Stimulated activated memory B cell treated with anti-CD40 and anti-IgM and Interleukin-4, amounts not matched to agents 10 μg/mL and 1 μg/mL and 100 μg/mL, for 72 hours (primary cell): ENCODE results near the gene EFR3B.
A peak's percentile ranks its signal among the peaks of the same experiment; 100 is the strongest.

Experiments used
- ATAC-seq: fragments of 150-1000 bp; cut with Tn5 transposase; 2 replicates; pipeline ENCODE4 v1.10.0; 2021
- H3K27ac Mint-ChIP-seq: one replicate; pipeline ENCODE4 v1.8.0; 2022; ENCODE audit warnings: mild to moderate bottlenecking, mixed read lengths
- H3K27me3 Mint-ChIP-seq: one replicate; pipeline ENCODE4 v1.8.0; 2022; ENCODE audit warnings: mixed read lengths
- H3K36me3 Mint-ChIP-seq: one replicate; pipeline ENCODE4 v1.8.0; 2022; ENCODE audit warnings: mixed read lengths
- H3K4me1 Mint-ChIP-seq: one replicate; pipeline ENCODE4 v1.8.0; 2022; ENCODE audit warnings: mixed read lengths
- H3K4me3 Mint-ChIP-seq: one replicate; pipeline ENCODE4 v1.8.0; 2022; ENCODE audit warnings: mild to moderate bottlenecking, moderate library complexity, mixed read lengths
- H3K9me3 Mint-ChIP-seq: one replicate; pipeline ENCODE4 v1.8.0; 2022; ENCODE audit warnings: mixed read lengths

Gene EFR3B

GRCh38 chr2:25050128-25050527 lies 8.3 kb downstream of the EFR3B start:
- H3K27ac Mint-ChIP-seq, result no peak overlapping the region
- H3K4me1 Mint-ChIP-seq, result peaks cover 3% of the 10 kb centered on the region
- peaks cover 49% of the 10 kb centered on the region for H3K27me3 Mint-ChIP-seq

GRCh38 chr2:25053041-25053440 lies 11.2 kb downstream of the EFR3B start:
- no peaks in the 10 kb centered on the region for H3K9me3 Mint-ChIP-seq
- no peak overlapping the region for H3K27ac Mint-ChIP-seq
- peaks cover 45% of the 10 kb centered on the region for H3K27me3 Mint-ChIP-seq
- no peak overlapping the region for H3K4me3 Mint-ChIP-seq
- no peaks in the 10 kb centered on the region for H3K4me1 Mint-ChIP-seq
- H3K36me3 Mint-ChIP-seq, result no peaks in the 10 kb centered on the region
- no peak for ATAC-seq

More at GRCh38 chr2:25050128-25050527, 8.3 kb downstream of the EFR3B start:
- H3K36me3 Mint-ChIP-seq, result no peaks in the 10 kb centered on the region
- ATAC-seq, result no peak
- no peaks in the 10 kb centered on the region for H3K9me3 Mint-ChIP-seq
- H3K4me3 Mint-ChIP-seq, result no peak overlapping the region

DNA sequence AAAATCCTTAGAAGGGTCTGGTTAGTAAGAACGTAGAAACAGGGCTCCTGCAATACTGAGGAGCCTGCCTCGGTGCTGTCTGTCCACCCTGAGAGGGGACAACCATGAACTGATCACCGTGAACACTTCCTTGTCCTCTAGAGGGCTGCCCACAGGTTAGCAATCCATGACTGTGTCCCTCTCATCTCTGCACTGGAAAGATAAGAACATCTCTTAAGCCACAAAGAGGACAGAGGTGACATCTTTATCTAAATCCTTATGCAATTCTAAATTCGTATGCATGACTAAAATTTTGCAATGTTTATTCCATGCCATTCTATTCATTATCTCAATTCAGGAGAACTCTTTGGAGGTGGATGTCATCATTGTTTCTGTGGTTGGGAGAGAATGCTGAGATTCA lies 12.8 kb downstream of the EFR3B start:
- no peak overlapping the region for H3K27ac Mint-ChIP-seq
- peaks cover 34% of the 10 kb centered on the region for H3K27me3 Mint-ChIP-seq
- ATAC-seq, result no peak
- no peaks in the 10 kb centered on the region for H3K36me3 Mint-ChIP-seq
- no peaks in the 10 kb centered on the region for H3K9me3 Mint-ChIP-seq
- H3K4me3 Mint-ChIP-seq, result no peak overlapping the region
- H3K4me1 Mint-ChIP-seq, result no peaks in the 10 kb centered on the region

DNA sequence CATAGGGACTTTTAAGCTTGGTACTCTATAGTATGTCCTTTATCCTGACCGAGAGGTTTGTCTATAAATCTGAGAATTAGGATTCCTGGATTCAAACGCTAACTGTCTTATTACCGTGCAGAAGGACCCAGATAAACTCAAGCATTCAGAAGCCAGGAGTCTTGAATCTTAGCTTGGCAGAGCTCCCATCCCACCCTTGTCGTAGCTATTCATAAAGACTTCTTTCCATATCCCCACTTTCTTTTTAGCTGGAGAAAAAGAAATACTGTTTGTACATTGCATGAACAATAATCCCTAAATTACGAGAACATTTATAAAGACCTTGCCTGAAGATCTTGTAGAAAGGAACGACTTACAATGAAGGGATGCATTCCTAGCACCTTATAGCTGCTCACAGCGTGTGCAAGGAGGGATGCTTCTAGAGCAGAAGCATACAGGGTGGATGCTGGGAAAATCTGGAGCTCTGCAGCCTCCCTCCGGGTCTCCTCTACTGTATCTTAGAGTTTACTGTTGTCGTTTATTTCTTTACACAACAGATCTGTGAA lies 13.6 kb downstream of the EFR3B start:
- no peak for ATAC-seq
- Mint-ChIP-seq H3K4me3 (no peak overlapping the region), H3K4me1 (no peaks in the 10 kb centered on the region), H3K27me3 (peaks cover 31% of the 10 kb centered on the region), H3K27ac (no peak overlapping the region), H3K36me3 (no peaks in the 10 kb centered on the region), H3K9me3 (no peaks in the 10 kb centered on the region)

- Mint-ChIP-seq H3K36me3 (no peaks in the 10 kb centered on the region), H3K9me3 (no peaks in the 10 kb centered on the region), H3K27me3 (peaks cover 28% of the 10 kb centered on the region), H3K4me3 (no peak overlapping the region), H3K27ac (no peak overlapping the region), H3K4me1 (no peaks in the 10 kb centered on the region)
- ATAC-seq, result no peak
Observed at GRCh38 chr2:25056098-25056821, 14.4 kb downstream of the EFR3B start.

DNA sequence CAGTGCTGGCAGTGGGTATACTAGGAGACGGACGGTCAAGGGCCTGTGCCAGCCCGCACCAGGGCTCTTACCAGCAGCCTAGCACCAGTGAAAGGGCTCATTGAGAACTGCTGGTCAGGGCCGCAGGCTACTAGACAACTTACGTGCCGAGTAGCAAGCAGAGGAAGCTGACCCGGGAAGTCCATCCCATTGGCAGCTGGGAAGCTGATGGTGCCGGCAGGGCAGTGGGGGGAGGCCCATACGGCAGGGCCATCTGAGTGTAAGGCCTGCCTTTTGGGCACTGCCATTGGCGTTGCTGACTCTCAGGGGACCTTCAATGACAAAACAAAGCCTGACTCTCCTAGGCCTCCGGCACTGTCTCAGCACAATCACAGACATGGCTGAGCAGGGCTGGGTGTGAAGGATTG lies 20.6 kb downstream of the EFR3B start:
- H3K27me3 Mint-ChIP-seq, result peaks cover 3% of the 10 kb centered on the region
- no peak overlapping the region for H3K4me3 Mint-ChIP-seq
- H3K36me3 Mint-ChIP-seq, result peaks cover 9% of the 10 kb centered on the region
- ATAC-seq, result no peak
- peaks cover 12% of the 10 kb centered on the region for H3K9me3 Mint-ChIP-seq
- peaks cover 10% of the 10 kb centered on the region for H3K4me1 Mint-ChIP-seq
- no peak overlapping the region for H3K27ac Mint-ChIP-seq

- Mint-ChIP-seq H3K4me1 (peaks cover 10% of the 10 kb centered on the region), H3K27ac (peak overlapping the region; percentile 8), H3K27me3 (no peaks in the 10 kb centered on the region), H3K36me3 (peaks cover 9% of the 10 kb centered on the region), H3K4me3 (no peak overlapping the region), H3K9me3 (peaks cover 12% of the 10 kb centered on the region)
- no peak for ATAC-seq
Observed at GRCh38 chr2:25063876-25064660, 22.2 kb downstream of the EFR3B start.

DNA sequence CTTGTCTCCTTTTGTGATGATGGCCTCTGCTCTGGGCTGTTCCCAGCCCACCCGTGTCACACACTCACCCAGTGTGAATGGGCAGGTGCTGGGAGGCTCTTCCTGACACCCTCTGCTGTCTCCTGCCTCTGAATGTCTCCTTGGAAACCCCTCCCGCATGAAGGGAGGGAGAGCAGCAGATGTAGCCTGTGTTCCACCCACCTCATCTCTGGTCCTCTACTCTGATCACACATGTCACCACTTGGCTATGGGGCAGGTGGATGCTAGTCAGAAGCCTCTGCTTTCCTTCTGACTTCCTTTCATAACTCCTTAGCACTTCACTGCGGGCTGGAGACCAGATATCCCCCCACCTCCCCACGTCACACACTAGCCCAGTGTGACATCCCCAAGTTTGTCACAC lies 23.9 kb downstream of the EFR3B start:
- peaks cover 12% of the 10 kb centered on the region for H3K9me3 Mint-ChIP-seq
- H3K4me3 Mint-ChIP-seq, result no peak overlapping the region
- no peak for ATAC-seq
- H3K27me3 Mint-ChIP-seq, result no peaks in the 10 kb centered on the region
- no peak overlapping the region for H3K27ac Mint-ChIP-seq
- peaks cover 9% of the 10 kb centered on the region for H3K36me3 Mint-ChIP-seq
- peaks cover 10% of the 10 kb centered on the region for H3K4me1 Mint-ChIP-seq

DNA sequence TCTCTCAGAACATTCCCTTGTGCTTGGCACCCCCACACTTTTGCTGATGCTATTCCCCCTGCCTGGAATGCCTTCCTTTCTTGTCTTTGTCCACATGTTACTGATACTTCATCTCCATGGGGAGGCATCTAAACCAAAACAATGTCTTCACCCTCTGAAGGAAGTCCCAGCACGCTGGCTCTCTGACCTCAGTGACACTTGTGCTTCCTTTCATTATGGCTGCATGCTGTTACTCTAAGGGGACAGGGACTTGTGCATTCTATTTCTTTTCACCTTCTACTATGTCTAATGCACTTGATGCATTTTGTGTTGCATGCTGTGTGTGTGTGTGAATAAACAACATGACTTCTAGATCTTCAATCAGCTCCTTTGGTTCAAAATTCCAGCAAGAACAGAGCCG lies 24.6 kb downstream of the EFR3B start:
- H3K4me3 Mint-ChIP-seq, result no peak overlapping the region
- no peak for ATAC-seq
- H3K27me3 Mint-ChIP-seq, result no peaks in the 10 kb centered on the region
- no peak overlapping the region for H3K27ac Mint-ChIP-seq
- peaks cover 9% of the 10 kb centered on the region for H3K36me3 Mint-ChIP-seq
- peaks cover 12% of the 10 kb centered on the region for H3K9me3 Mint-ChIP-seq
- peaks cover 10% of the 10 kb centered on the region for H3K4me1 Mint-ChIP-seq

DNA sequence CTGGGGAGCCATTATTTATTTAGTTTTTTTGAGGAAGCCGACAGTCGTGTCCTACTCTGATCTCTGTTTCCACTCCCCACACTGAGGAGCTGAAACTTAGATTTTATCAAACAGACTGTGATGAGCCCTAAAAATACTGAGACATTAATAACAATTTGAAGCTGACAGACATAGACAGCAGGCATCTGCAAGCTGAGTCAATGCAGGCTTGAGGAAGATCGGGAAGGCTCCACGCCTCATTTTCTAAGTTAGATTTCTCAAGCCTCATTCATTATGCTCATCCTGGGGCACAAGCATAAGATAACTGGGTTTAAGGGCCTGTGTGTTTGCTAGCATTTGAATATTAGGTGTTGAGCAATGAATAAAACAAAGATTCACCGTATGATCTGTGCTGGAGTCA lies 26.3 kb downstream of the EFR3B start:
- H3K4me3 Mint-ChIP-seq, result no peak overlapping the region
- no peaks in the 10 kb centered on the region for H3K27me3 Mint-ChIP-seq
- H3K27ac Mint-ChIP-seq, result no peak overlapping the region
- H3K4me1 Mint-ChIP-seq, result peaks cover 10% of the 10 kb centered on the region
- H3K9me3 Mint-ChIP-seq, result peaks cover 12% of the 10 kb centered on the region
- no peak for ATAC-seq
- peaks cover 9% of the 10 kb centered on the region for H3K36me3 Mint-ChIP-seq

DNA sequence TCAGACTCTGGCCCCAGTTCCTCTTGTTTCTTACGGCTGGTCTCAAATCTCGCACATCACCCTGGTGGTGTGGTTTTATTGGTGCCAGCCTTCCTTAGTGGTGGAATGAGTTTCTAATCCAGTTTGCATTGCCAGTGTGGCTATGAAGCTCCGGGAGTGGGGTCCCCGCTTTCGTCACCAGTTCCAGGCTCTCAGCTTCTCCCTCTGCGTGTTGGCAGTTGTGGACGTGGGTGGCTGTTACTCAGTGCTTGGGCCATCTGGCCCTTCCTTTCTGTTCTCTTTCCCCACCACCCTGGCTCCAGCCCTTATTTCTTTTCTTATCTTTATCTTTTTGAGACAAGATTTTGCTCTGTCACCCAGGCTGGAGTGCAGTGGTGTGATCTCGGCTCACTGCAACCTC lies 30.1 kb downstream of the EFR3B start:
- H3K4me3 Mint-ChIP-seq, result no peak overlapping the region
- H3K36me3 Mint-ChIP-seq, result no peaks in the 10 kb centered on the region
- H3K27ac Mint-ChIP-seq, result no peak overlapping the region
- no peak for ATAC-seq
- H3K9me3 Mint-ChIP-seq, result peaks cover 2% of the 10 kb centered on the region
- peaks cover 8% of the 10 kb centered on the region for H3K27me3 Mint-ChIP-seq
- peaks cover 15% of the 10 kb centered on the region for H3K4me1 Mint-ChIP-seq

DNA sequence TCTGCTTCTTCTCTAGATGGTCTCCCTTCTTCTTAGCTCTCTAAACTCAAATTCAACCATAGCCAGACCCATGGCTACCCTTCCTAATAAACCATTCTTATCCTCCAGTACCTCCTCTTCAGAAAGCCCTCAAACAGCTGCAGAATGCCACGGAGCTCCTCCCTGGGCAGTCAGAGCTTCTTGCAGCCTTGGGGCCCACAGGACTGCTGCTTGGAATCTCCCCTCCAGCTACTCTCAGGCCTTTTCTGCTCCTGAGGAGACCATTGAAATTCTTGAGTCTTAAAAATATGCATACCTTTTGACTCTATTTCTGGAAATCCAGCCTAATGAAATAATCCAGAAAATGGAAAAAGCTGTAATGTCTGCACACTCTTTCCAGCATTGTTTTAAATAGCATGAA lies 30.7 kb downstream of the EFR3B start:
- no peak overlapping the region for H3K4me3 Mint-ChIP-seq
- H3K9me3 Mint-ChIP-seq, result no peaks in the 10 kb centered on the region
- H3K4me1 Mint-ChIP-seq, result peaks cover 17% of the 10 kb centered on the region

GRCh38 chr2:25073025-25073424 lies 31.1 kb downstream of the EFR3B start:
- H3K4me3 Mint-ChIP-seq, result no peak overlapping the region
- peaks cover 17% of the 10 kb centered on the region for H3K4me1 Mint-ChIP-seq
- H3K27me3 Mint-ChIP-seq, result peaks cover 13% of the 10 kb centered on the region
- H3K36me3 Mint-ChIP-seq, result no peaks in the 10 kb centered on the region
- no peak for ATAC-seq
- no peaks in the 10 kb centered on the region for H3K9me3 Mint-ChIP-seq
- H3K27ac Mint-ChIP-seq, result no peak overlapping the region

More for the DNA sequence above, 30.7 kb downstream of the EFR3B start:
- H3K27me3 Mint-ChIP-seq, result peaks cover 8% of the 10 kb centered on the region
- no peaks in the 10 kb centered on the region for H3K36me3 Mint-ChIP-seq
- no peak for ATAC-seq
- no peak overlapping the region for H3K27ac Mint-ChIP-seq

GRCh38 chr2:25073914-25074313 lies 32.0 kb downstream of the EFR3B start:
- H3K4me3 Mint-ChIP-seq, result no peak overlapping the region
- H3K36me3 Mint-ChIP-seq, result no peaks in the 10 kb centered on the region
- peaks cover 21% of the 10 kb centered on the region for H3K27me3 Mint-ChIP-seq
- H3K4me1 Mint-ChIP-seq, result peaks cover 17% of the 10 kb centered on the region
- H3K9me3 Mint-ChIP-seq, result no peaks in the 10 kb centered on the region
- no peak for ATAC-seq
- no peak overlapping the region for H3K27ac Mint-ChIP-seq

DNA sequence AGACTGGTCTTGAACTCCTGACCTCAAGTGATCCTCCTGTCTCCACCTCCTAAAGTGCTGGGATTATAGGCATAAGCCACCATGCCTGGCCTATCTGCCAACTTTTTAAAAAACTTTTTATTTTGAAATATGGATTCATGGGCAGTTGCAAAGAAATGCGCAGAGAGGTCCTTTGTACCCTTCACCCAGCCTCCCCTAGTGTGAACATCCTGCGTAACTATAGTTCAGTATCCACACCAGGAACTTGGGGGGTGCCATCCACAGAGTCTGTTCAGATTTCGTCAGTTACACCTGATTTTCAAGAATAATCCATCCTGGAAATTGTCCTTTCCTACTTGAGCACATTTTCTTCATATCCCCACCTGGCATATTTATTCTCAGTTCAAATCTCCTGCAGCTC lies 33.0 kb downstream of the EFR3B start:
- Mint-ChIP-seq H3K4me1 (peaks cover 17% of the 10 kb centered on the region), H3K36me3 (no peaks in the 10 kb centered on the region), H3K9me3 (no peaks in the 10 kb centered on the region), H3K27ac (no peak overlapping the region), H3K27me3 (peaks cover 27% of the 10 kb centered on the region), H3K4me3 (no peak overlapping the region)
- no peak for ATAC-seq

DNA sequence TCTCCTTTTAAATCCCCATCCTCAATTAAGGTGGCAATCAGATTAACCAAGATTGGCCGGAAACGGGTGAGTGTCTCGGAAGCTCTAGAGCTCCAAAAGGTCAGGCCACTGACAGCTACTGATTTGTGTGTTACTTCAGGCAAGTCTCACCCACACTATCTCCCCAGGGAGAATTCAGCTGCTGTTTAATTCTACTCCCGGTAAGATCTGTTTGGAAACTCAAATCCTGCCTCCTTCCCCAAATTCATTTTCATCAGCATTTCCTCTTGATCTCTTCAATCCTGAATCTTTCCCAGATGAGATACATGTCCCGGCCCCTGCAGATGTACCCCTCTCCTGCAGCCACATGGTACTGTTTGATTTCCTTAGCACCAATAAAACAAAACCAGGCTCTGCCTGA lies 34.9 kb downstream of the EFR3B start:
- H3K4me3 Mint-ChIP-seq, result no peak overlapping the region
- H3K36me3 Mint-ChIP-seq, result no peaks in the 10 kb centered on the region
- peaks cover 17% of the 10 kb centered on the region for H3K4me1 Mint-ChIP-seq
- H3K27me3 Mint-ChIP-seq, result peaks cover 40% of the 10 kb centered on the region
- ATAC-seq, result peak; percentile 54
- no peaks in the 10 kb centered on the region for H3K9me3 Mint-ChIP-seq
- H3K27ac Mint-ChIP-seq, result no peak overlapping the region
